ENCODE results near the gene CCDC92B. TPM values are rescaled to one million over a fixed set of nuclear protein-coding genes. Genes with fewer than 3 reads are reported as not detected.
A peak's percentile ranks its signal among the peaks of the same experiment; 100 is the strongest.

Gene CCDC92B
- polyA plus RNA-seq, 2 donors: 0.44 to 1.2 TPM

DNA sequence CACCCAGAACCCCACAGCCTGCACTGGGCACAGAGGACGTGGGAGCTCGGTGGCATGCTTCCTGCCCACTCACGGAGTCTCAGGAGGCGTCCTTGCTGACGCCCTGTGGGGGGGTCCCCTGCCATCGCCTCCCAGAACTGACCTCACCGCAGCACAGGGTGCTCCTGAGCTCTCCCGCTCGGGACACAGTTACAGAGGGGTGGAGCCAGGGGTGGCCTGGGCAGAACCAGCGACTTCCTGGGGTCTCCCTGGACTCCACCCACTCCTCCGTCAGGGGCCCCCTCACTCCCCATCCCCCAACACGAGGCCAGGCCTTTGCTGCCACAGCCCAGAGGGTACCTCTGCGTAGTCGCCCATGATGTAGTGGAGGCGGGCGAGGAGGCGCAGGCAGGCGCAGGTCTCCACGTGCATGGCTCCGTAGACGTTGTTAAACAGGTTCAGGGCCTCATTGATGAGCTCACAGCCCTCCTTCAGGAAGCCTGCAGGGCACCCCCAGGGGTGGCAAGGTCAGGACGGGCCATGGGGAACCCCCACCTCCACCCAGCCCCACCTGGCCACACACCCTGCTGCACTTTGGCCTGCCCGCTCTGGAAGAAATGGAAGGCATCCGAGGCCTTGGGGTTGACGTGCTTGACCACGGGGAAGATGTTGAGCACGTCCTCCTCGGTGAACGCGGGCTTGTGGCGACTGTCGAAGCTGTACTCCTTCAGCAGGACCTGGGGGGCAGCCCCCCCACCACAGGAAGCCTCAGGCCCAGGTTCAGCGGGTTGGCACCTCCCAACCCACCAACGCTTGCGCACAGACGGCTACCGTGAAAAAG lies 55.7 kb downstream of the CCDC92B start:
- peaks cover 0 to 14% of the 10 kb centered on the region in 2 donors for H3K4me1 ChIP-seq (ENCODE audit: control insufficient read depth in 2 of 2, insufficient read depth in 2 of 2, low read length in 1 of 2)
- H3K9me3 ChIP-seq (ENCODE audit: control insufficient read depth in 2 of 2, insufficient read depth in 1 of 2, low read depth in 1 of 2, low read length in 1 of 2): no peaks in the 10 kb centered on the region
- peaks cover 6 to 62% of the 10 kb centered on the region in 2 donors for H3K36me3 ChIP-seq (ENCODE audit: control insufficient read depth in 2 of 2, insufficient read depth in 2 of 2, low read length in 1 of 2)
- no peaks in the 10 kb centered on the region for H3K27me3 ChIP-seq (ENCODE audit: control insufficient read depth in 1 of 2, insufficient read depth in 2 of 2, low read length in 2 of 2)
- 80 to 85% methylated on average over 37 of the region's 37 CpGs for WGBS, 2 donors
- no peak overlapping the region for H3K4me3 ChIP-seq (ENCODE audit: low read depth in 1 of 2, low read length in 2 of 2)
- H3K27ac ChIP-seq (ENCODE audit: low read depth in 2 of 2, low read length in 1 of 2): no peak overlapping the region

GRCh38 chr17:2692781-2693135 lies 56.7 kb downstream of the CCDC92B start:
- H3K4me3 ChIP-seq (ENCODE audit: low read depth in 1 of 2, low read length in 2 of 2): no peak overlapping the region
- no peaks in the 10 kb centered on the region for H3K27me3 ChIP-seq (ENCODE audit: control insufficient read depth in 1 of 2, insufficient read depth in 2 of 2, low read length in 2 of 2)
- H3K9me3 ChIP-seq (ENCODE audit: control insufficient read depth in 2 of 2, insufficient read depth in 1 of 2, low read depth in 1 of 2, low read length in 1 of 2): no peaks in the 10 kb centered on the region
- H3K27ac ChIP-seq (ENCODE audit: low read depth in 2 of 2, low read length in 1 of 2): no peak overlapping the region
- H3K36me3 ChIP-seq (ENCODE audit: control insufficient read depth in 2 of 2, insufficient read depth in 2 of 2, low read length in 1 of 2): peaks cover 1 to 54% of the 10 kb centered on the region in 2 donors
- peaks cover 0 to 17% of the 10 kb centered on the region in 2 donors for H3K4me1 ChIP-seq (ENCODE audit: control insufficient read depth in 2 of 2, insufficient read depth in 2 of 2, low read length in 1 of 2)
- WGBS, 2 donors: 82 to 84% methylated on average over 9 to 14 of the region's 14 CpGs

DNA sequence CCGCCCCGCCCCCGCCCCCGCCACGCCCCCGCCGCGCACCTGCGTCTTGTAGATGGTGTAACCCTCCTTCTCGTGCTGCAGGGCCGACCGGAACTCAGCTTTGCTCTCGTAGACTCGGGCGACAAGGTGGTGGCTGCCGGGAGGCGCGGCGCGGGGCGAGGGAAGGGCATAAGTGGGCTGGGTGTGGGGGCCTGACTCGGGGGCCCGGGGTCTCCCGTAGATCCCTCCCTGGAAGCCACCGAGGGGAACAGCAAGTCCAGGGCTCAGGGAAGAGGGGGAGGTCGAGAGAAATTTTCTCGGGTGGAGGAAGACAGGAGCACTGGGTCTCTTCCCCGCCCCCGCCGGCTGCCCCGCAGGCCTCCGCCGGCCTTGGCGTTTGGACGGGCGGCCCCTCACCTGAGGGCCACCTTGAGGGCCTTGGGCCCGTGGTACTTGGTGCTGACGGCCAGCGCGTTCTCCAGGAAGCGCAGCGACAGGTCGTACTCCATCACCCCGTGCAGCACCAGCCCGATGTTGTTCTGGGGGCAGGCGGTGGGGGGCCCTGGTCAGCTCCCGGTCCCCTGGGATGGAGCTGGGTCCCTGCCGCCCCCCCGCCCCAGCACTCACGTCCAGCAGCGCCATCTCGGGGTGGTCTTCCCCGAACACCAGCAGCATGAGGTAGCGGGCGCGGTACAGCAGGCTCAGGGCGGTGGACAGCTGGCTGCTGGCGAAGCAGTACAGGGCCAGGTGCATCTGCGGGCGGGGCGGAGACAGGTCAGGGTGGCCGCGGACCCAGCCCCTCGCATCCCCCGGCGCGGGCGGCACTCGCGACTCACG lies 57.3 kb downstream of the CCDC92B start:
- no peak overlapping the region for H3K27ac ChIP-seq (ENCODE audit: low read depth in 2 of 2, low read length in 1 of 2)
- peaks cover 0 to 17% of the 10 kb centered on the region in 2 donors for H3K4me1 ChIP-seq (ENCODE audit: control insufficient read depth in 2 of 2, insufficient read depth in 2 of 2, low read length in 1 of 2)
- H3K4me3 ChIP-seq (ENCODE audit: low read depth in 1 of 2, low read length in 2 of 2): no peak overlapping the region
- peaks cover 0 to 49% of the 10 kb centered on the region in 2 donors for H3K36me3 ChIP-seq (ENCODE audit: control insufficient read depth in 2 of 2, insufficient read depth in 2 of 2, low read length in 1 of 2)
- H3K27me3 ChIP-seq (ENCODE audit: control insufficient read depth in 1 of 2, insufficient read depth in 2 of 2, low read length in 2 of 2): no peaks in the 10 kb centered on the region
- no peaks in the 10 kb centered on the region for H3K9me3 ChIP-seq (ENCODE audit: control insufficient read depth in 2 of 2, insufficient read depth in 1 of 2, low read depth in 1 of 2, low read length in 1 of 2)
- 89 to 94% methylated on average over 55 to 71 of the region's 71 CpGs for WGBS, 2 donors

DNA sequence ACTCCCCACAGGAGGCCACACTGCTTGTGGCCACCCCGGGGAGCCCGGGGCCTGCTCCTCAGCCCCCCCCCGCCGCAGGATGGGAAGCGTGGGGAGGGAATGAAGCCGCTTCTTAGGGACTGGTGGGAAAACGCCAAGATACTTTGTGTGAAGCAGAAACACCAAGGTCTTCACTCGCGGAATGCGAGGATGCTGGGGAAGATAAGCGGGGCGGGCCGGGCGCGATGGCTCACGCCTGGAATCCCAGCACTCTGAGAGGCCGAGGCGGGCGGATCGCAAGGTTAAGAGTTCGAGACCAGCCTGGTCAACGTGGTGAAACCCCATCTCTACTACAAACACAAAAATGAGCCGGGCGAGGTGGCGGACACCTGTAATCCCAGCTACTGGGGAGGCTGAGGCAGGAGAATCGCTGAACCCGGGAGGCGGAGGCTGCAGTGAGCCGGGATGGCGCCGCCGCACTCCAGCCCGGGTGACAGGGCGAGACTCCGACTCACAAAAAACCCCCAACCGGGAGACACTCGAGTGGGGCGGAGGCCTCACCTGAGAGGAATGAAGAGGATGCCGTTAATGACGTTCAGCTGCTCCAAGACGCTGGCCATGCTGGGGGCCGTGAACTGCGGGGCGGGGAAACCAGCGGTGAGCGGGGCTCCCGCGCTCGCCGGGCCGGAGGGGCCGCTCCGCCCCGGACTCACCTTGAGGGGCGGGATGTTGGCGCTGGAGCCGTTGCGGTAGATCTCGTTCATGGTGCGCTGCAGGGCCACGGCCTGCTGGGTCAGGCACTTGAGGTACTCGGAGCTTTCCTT lies 58.2 kb downstream of the CCDC92B start:
- H3K4me1 ChIP-seq (ENCODE audit: control insufficient read depth in 2 of 2, insufficient read depth in 2 of 2, low read length in 1 of 2): peaks cover 0 to 20% of the 10 kb centered on the region in 2 donors
- peaks cover 0 to 42% of the 10 kb centered on the region in 2 donors for H3K36me3 ChIP-seq (ENCODE audit: control insufficient read depth in 2 of 2, insufficient read depth in 2 of 2, low read length in 1 of 2)
- 94% methylated on average over 62 of the region's 62 CpGs for WGBS, 2 donors

GRCh38 chr17:2690165-2691068 lies 59.0 kb downstream of the CCDC92B start:
- no peaks in the 10 kb centered on the region for H3K9me3 ChIP-seq (ENCODE audit: control insufficient read depth in 2 of 2, insufficient read depth in 1 of 2, low read depth in 1 of 2, low read length in 1 of 2)
- H3K4me3 ChIP-seq (ENCODE audit: low read depth in 1 of 2, low read length in 2 of 2): no peak overlapping the region
- 85 to 87% methylated on average over 55 of the region's 55 CpGs for WGBS, 2 donors
- no peak overlapping the region for H3K27ac ChIP-seq (ENCODE audit: low read depth in 2 of 2, low read length in 1 of 2)
- H3K36me3 ChIP-seq (ENCODE audit: control insufficient read depth in 2 of 2, insufficient read depth in 2 of 2, low read length in 1 of 2): peaks cover 0 to 36% of the 10 kb centered on the region in 2 donors
- H3K4me1 ChIP-seq (ENCODE audit: control insufficient read depth in 2 of 2, insufficient read depth in 2 of 2, low read length in 1 of 2): peaks cover 0 to 22% of the 10 kb centered on the region in 2 donors
- H3K27me3 ChIP-seq (ENCODE audit: control insufficient read depth in 1 of 2, insufficient read depth in 2 of 2, low read length in 2 of 2): no peaks in the 10 kb centered on the region

More for the DNA sequence above, 58.2 kb downstream of the CCDC92B start:
- Histone ChIP-seq H3K27ac (ENCODE audit: low read depth in 2 of 2, low read length in 1 of 2) (no peak overlapping the region), H3K27me3 (ENCODE audit: control insufficient read depth in 1 of 2, insufficient read depth in 2 of 2, low read length in 2 of 2) (no peaks in the 10 kb centered on the region), H3K4me3 (ENCODE audit: low read depth in 1 of 2, low read length in 2 of 2) (no peak overlapping the region), H3K9me3 (ENCODE audit: control insufficient read depth in 2 of 2, insufficient read depth in 1 of 2, low read depth in 1 of 2, low read length in 1 of 2) (no peaks in the 10 kb centered on the region)

DNA sequence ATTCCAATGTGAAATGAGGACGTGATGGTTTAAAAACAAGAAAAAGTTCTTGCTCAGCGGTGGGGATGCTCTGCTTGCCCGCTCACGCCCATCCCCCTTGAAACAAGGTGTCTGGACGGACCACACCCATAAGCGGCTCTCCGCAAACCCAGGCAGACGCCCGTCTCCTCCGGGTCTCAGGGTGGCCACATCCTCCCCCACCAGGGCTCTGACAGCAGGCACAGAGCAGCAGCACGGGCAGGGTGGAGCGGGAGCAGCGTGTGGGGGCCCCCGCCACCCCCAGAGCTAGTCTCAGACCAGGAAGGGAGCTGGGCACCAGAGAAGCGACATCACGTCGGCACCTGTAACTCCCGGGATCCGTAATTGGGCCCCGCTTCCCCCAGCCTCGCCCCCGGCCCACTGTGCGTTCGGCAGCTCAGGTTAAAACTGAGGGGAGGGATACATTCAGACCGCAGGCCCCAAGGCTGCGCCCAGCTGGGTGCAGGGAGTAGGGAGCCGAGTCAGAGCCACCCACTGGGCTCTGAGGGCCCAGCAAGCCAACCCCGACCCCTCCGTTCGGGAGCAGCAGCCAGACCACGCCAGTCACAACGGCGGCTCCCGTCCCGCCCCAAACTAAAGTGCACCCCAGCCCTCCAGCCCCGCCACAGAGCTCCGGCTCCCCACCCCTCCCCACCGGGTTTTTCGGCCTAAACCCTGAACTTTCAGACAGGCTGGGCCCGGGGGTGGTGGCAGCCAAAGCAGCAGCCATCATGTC lies 59.9 kb downstream of the CCDC92B start:
- 59% methylated on average over 36 to 40 of the region's 40 CpGs for WGBS, 2 donors
- peaks cover under 1 to 29% of the 10 kb centered on the region in 2 donors for H3K36me3 ChIP-seq (ENCODE audit: control insufficient read depth in 2 of 2, insufficient read depth in 2 of 2, low read length in 1 of 2)
- H3K4me3 ChIP-seq (ENCODE audit: low read depth in 1 of 2, low read length in 2 of 2): no peak overlapping the region
- no peak overlapping the region for H3K27ac ChIP-seq (ENCODE audit: low read depth in 2 of 2, low read length in 1 of 2)
- no peaks in the 10 kb centered on the region for H3K27me3 ChIP-seq (ENCODE audit: control insufficient read depth in 1 of 2, insufficient read depth in 2 of 2, low read length in 2 of 2)
- H3K4me1 ChIP-seq (ENCODE audit: control insufficient read depth in 2 of 2, insufficient read depth in 2 of 2, low read length in 1 of 2): peaks cover 0 to 22% of the 10 kb centered on the region in 2 donors
- no peaks in the 10 kb centered on the region for H3K9me3 ChIP-seq (ENCODE audit: control insufficient read depth in 2 of 2, insufficient read depth in 1 of 2, low read depth in 1 of 2, low read length in 1 of 2)

- Histone ChIP-seq H3K27ac (ENCODE audit: low read depth in 2 of 2, low read length in 1 of 2) (peak overlapping the region; percentile 15 to 46), H3K36me3 (ENCODE audit: control insufficient read depth in 2 of 2, insufficient read depth in 2 of 2, low read length in 1 of 2) (peaks cover 4 to 26% of the 10 kb centered on the region in 2 donors)
Observed at GRCh38 chr17:2688351-2689342, 60.8 kb downstream of the CCDC92B start.

More at GRCh38 chr17:2688351-2689342, 60.8 kb downstream of the CCDC92B start:
- Histone ChIP-seq H3K9me3 (ENCODE audit: control insufficient read depth in 2 of 2, insufficient read depth in 1 of 2, low read depth in 1 of 2, low read length in 1 of 2) (no peaks in the 10 kb centered on the region), H3K4me1 (ENCODE audit: control insufficient read depth in 2 of 2, insufficient read depth in 2 of 2, low read length in 1 of 2) (peaks cover 0 to 16% of the 10 kb centered on the region in 2 donors), H3K4me3 (ENCODE audit: low read depth in 1 of 2, low read length in 2 of 2) (no peak overlapping the region), H3K27me3 (ENCODE audit: control insufficient read depth in 1 of 2, insufficient read depth in 2 of 2, low read length in 2 of 2) (no peaks in the 10 kb centered on the region)
- WGBS, 2 donors: 65% methylated on average over 27 of the region's 27 CpGs
